IMR-90 (cell line): ENCODE data around the gene CHRNB1. TPM values are rescaled to one million over a fixed set of nuclear protein-coding genes. Genes with fewer than 3 reads are reported as not detected.

ENCODE experiments used
- ATAC-seq: fragments of 200-7000 bp; cut with Tn5 transposase; 2 replicates; pipeline ENCODE4 v1.9.1; 2020; ENCODE audit warnings: low read depth, mild to moderate bottlenecking, moderate library complexity
- BruUV-seq: library from RNA; stranded (reverse); fragments of 400-500 nt; replicated peaks from 2 replicates; lab custom pipeline; 2021; lab: Mats Ljungman, UMichigan
- CTCF ChIA-PET: fragments of 300-600 bp; formaldehyde crosslinking; extraction: SDS; loops from one replicate; lab custom pipeline; 2021; ENCODE audit warnings: antibody characterized with exemption; lab: Yijun Ruan, JAX
- POLR2A ChIA-PET: fragments of 300-600 bp; sonication (Branson Sonifier 250); formaldehyde crosslinking; loops from one replicate; lab custom pipeline; 2022; ENCODE audit warnings: antibody characterized with exemption; ENCODE audit not compliant: unreplicated experiment; lab: Charles Lee
- DNase-seq: peaks from one replicate; pipeline ENCODE4 v3.0.0; 2013
- H2AFZ ChIP-seq: replicated peaks from 2 replicates; pipeline ENCODE3; 2013; ENCODE audit warnings: low read length, mild to moderate bottlenecking; ENCODE audit not compliant: poor library complexity
- H2AK5ac ChIP-seq: 2 replicates; pipeline ENCODE4 v1.6.1; 2013; ENCODE audit warnings: low read depth, low read length, inconsistent platforms
- H2AK9ac ChIP-seq: replicated peaks from 2 replicates; pipeline ENCODE3; 2013; ENCODE audit warnings: mild to moderate bottlenecking, low read depth, low read length, moderate library complexity; ENCODE audit not compliant: poor library complexity
- H2BK120ac ChIP-seq: 2 replicates; pipeline ENCODE4 v1.6.1; 2013; ENCODE audit warnings: low read depth, low read length, inconsistent platforms
- H2BK15ac ChIP-seq: 3 replicates; pipeline ENCODE4 v1.6.1; 2013; ENCODE audit warnings: low read depth, low read length, inconsistent platforms
- H2BK20ac ChIP-seq: 2 replicates; pipeline ENCODE4 v1.6.1; 2013; ENCODE audit warnings: low read depth, mild to moderate bottlenecking, inconsistent platforms, low read length, moderate library complexity
- H2BK5ac ChIP-seq: 2 replicates; pipeline ENCODE4 v1.6.1; 2013; ENCODE audit warnings: mild to moderate bottlenecking, low read depth, low read length, inconsistent platforms; ENCODE audit not compliant: poor library complexity, severe bottlenecking
- H3K14ac ChIP-seq: replicated peaks from 2 replicates; pipeline ENCODE4 v1.6.1; 2013; ENCODE audit warnings: low read depth, low read length, inconsistent platforms
- H3K18ac ChIP-seq: 2 replicates; pipeline ENCODE4 v1.6.1; 2013; ENCODE audit warnings: low read depth, low read length, control low read depth
- H3K23ac ChIP-seq: 2 replicates; pipeline ENCODE4 v1.6.1; 2013; ENCODE audit warnings: low read depth, low read length, inconsistent platforms
- H3K27ac ChIP-seq: 2 replicates; pipeline ENCODE4 v1.5.1; 2013; ENCODE audit warnings: mild to moderate bottlenecking, control low read depth, low read length; ENCODE audit not compliant: insufficient read depth
- H3K27me3 ChIP-seq: 2 replicates; pipeline ENCODE4 v1.6.1; 2013; ENCODE audit warnings: low read length; ENCODE audit not compliant: control insufficient read depth, insufficient read depth
- H3K36me3 ChIP-seq: 2 replicates; pipeline ENCODE4 v1.6.1; 2013; ENCODE audit warnings: low read length, mixed read lengths; ENCODE audit not compliant: control insufficient read depth, insufficient read depth
- H3K4ac ChIP-seq: 2 replicates; pipeline ENCODE4 v1.6.1; 2013; ENCODE audit warnings: low read depth, low read length, inconsistent platforms
- H3K4me1 ChIP-seq: 2 replicates; pipeline ENCODE4 v1.6.1; 2013; ENCODE audit warnings: low read length, mixed read lengths; ENCODE audit not compliant: control insufficient read depth, insufficient read depth
- H3K4me2 ChIP-seq: 2 replicates; pipeline ENCODE4 v1.6.1; 2013; ENCODE audit warnings: low read depth, mild to moderate bottlenecking, control low read depth, low read length, moderate library complexity
- H3K4me3 ChIP-seq: 2 replicates; pipeline ENCODE4 v1.5.1; 2013; ENCODE audit warnings: low read depth, mild to moderate bottlenecking, control low read depth, low read length, moderate library complexity; ENCODE audit not compliant: insufficient read depth
- H3K56ac ChIP-seq: 2 replicates; pipeline ENCODE4 v1.6.1; 2013; ENCODE audit warnings: low read length, inconsistent platforms; ENCODE audit not compliant: insufficient read depth; ENCODE audit errors: extremely low read depth
- H3K79me1 ChIP-seq, 2 experiments: 2 replicates each; pipeline ENCODE4 v1.6.1; 2013; ENCODE audit warnings: low read length in 2 of 2, inconsistent platforms in 1 of 2, low read depth in 1 of 2
- H3K9ac ChIP-seq: 2 replicates; pipeline ENCODE4 v1.6.1; 2013; ENCODE audit warnings: low read depth, low read length, control low read depth
- H3K9me1 ChIP-seq: 2 replicates; pipeline ENCODE4 v1.6.1; 2013; ENCODE audit warnings: low read length, inconsistent platforms; ENCODE audit not compliant: insufficient read depth
- H3K9me3 ChIP-seq: 2 replicates; pipeline ENCODE4 v1.6.1; 2013; ENCODE audit warnings: low read length; ENCODE audit not compliant: control insufficient read depth, insufficient read depth
- H4K20me1 ChIP-seq: 2 replicates; pipeline ENCODE4 v1.6.1; 2013; ENCODE audit warnings: low read length, inconsistent platforms; ENCODE audit not compliant: insufficient read depth
- H4K5ac ChIP-seq: 2 replicates; pipeline ENCODE4 v1.6.1; 2013; ENCODE audit warnings: mild to moderate bottlenecking, low read depth, low read length, control low read depth
- H4K8ac ChIP-seq, 2 experiments: 2 replicates each; pipeline ENCODE4 v1.6.1; 2013; ENCODE audit warnings: low read depth in 2 of 2, low read length in 2 of 2, control low read depth in 1 of 2, inconsistent platforms in 1 of 2
- H4K91ac ChIP-seq: 2 replicates; pipeline ENCODE4 v1.6.1; 2013; ENCODE audit warnings: low read depth, low read length, inconsistent platforms; ENCODE audit not compliant: insufficient read depth
- CEBPB ChIP-seq: IDR thresholded peaks from 2 replicates; pipeline ENCODE4 v1.6.1; 2012; ENCODE audit warnings: low read depth, low read length, improper control_type of control experiment
- MAFK ChIP-seq: IDR thresholded peaks from 2 replicates; pipeline ENCODE4 v1.6.1; 2012; ENCODE audit warnings: low read depth, low read length, improper control_type of control experiment
- POLR2A ChIP-seq: IDR thresholded peaks from 2 replicates; pipeline ENCODE4 v1.6.1; 2012; ENCODE audit warnings: mild to moderate bottlenecking, low read depth, low read length
- RAD21 ChIP-seq: IDR thresholded peaks from 2 replicates; pipeline ENCODE4 v1.6.1; 2012; ENCODE audit warnings: low read length, improper control_type of control experiment
- RCOR1 ChIP-seq: IDR thresholded peaks from 2 replicates; pipeline ENCODE4 v1.6.1; 2012; ENCODE audit warnings: mild to moderate bottlenecking, low read length, improper control_type of control experiment; ENCODE audit not compliant: insufficient replicate concordance
- RFX5 ChIP-seq: IDR thresholded peaks from 2 replicates; pipeline ENCODE4 v1.8.0; 2012; ENCODE audit warnings: low read depth, mild to moderate bottlenecking, low read length, moderate library complexity
- SMC3 ChIP-seq: fragments of 150-350 bp; IDR thresholded peaks from 2 replicates; pipeline ENCODE4 v1.6.1; 2016; ENCODE audit warnings: low read depth, mild to moderate bottlenecking, antibody characterized with exemption, low read length, moderate library complexity
- WGBS, 2 experiments: methylation state at CpG; one replicate each; pipeline versions ENCODE4 v1.1.5 to v1.1.7; 2013; ENCODE audit warnings: missing lambda C conversion rate in 2 of 2; ENCODE audit not compliant: insufficient read length in 1 of 2; ENCODE audit errors: extremely low coverage in 2 of 2; 5-methylcytosine and 5-hydroxymethylcytosine counted together
- dilution Hi-C: fragments of 300-500 bp; cut with HindIII; formaldehyde crosslinking; loops from one replicate; pipeline ENCODE4 v1.14.3; 2018; ENCODE audit warnings: low sequenced_read_pairs; ENCODE audit not compliant: unreplicated experiment
- in situ Hi-C: fragments of 300-500 bp; cut with MboI; formaldehyde crosslinking; loops from 3 replicates; pipeline ENCODE4 v1.14.3; 2019; ENCODE audit warnings: low sequenced_read_pairs, inconsistent platforms, mixed read lengths
- intact Hi-C: fragments of 100-400 bp; cut with micrococcal nuclease; formaldehyde crosslinking; loops from 2 replicates; pipeline ENCODE4 v1.10.0; 2022
- polyA plus RNA-seq, 3 experiments: library from polyadenylated mRNA; depleted of rRNA; stranded (reverse); fragments of >200 nt; gene quantifications; 2 replicates each; pipeline ENCODE4 v1.2.3, GENCODE V29; 2012; ENCODE audit warnings: low replicate concordance in 1 of 3
- total RNA-seq: library from RNA; depleted of rRNA; stranded (reverse); fragments of >200 nt; gene quantifications from 2 replicates; pipeline ENCODE4 v1.2.3, GENCODE V29; 2012
- TF ChIP-seq, protein P1 (sequence below): conservative IDR thresholded peaks from 2 replicates; pipeline ENCODE4 v1.5.1; 2012; ENCODE audit warnings: mild to moderate bottlenecking, low read depth, low read length, improper control_type of control experiment
- TF ChIP-seq, protein P2 (sequence below): fragments of 150-350 bp; IDR thresholded peaks from 2 replicates; pipeline ENCODE4 v1.6.1; 2017; ENCODE audit warnings: mild to moderate bottlenecking, antibody characterized with exemption, low read length, low read depth

The CHRNB1 gene
- total and polyA plus RNA-seq, 2 of the 4 experiments (the other 2 are of a cell fraction), result 4.3 to 6.0 TPM

DNA sequence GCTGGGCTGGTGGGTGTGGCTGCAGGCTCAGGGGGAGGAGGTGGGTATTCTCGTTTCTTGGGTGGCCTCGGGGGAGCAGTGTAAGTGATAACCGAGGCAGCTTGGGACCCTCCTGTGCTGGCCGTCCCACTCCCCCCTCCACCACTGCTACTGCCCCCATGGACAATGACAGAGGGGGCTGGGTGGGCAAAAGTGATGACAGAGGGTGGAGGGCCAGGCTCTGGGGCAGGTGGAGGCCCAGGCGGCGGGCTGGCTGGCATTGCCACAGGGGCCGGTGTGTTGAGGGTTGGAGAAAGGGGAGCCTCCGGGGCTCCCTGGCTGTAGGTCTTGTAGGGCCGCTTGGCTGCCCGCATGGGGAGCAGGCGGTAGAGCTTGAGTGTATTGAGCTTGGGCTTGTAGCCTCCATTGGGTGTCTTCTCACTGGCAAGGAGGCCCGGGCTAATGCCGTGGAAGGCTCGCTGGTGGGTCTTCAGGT is 18.5 kb downstream of the CHRNB1 start (continued):
- TF ChIP-seq, protein P1, sequence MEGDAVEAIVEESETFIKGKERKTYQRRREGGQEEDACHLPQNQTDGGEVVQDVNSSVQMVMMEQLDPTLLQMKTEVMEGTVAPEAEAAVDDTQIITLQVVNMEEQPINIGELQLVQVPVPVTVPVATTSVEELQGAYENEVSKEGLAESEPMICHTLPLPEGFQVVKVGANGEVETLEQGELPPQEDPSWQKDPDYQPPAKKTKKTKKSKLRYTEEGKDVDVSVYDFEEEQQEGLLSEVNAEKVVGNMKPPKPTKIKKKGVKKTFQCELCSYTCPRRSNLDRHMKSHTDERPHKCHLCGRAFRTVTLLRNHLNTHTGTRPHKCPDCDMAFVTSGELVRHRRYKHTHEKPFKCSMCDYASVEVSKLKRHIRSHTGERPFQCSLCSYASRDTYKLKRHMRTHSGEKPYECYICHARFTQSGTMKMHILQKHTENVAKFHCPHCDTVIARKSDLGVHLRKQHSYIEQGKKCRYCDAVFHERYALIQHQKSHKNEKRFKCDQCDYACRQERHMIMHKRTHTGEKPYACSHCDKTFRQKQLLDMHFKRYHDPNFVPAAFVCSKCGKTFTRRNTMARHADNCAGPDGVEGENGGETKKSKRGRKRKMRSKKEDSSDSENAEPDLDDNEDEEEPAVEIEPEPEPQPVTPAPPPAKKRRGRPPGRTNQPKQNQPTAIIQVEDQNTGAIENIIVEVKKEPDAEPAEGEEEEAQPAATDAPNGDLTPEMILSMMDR, result no peak
- no peak for TF ChIP-seq RCOR1

DNA sequence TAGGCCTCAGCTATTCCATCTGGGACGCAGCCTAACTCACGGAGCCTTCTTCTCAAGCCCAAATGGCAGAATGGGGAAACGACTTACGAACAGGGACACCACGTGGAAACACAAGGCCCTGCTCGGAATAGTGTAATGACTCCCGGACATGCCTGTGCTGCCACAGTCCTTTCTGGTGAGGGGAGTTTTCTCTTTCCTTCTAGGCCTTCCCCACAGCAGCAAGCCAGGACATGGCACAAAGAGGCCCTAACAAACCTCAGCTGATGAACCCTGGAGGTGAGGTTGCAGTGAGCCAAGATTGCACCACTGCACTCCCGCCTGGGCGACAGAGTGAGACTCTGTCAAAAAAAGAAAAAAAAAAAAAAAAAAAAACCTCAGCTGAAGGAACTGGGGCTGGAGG is 19.2 kb downstream of the CHRNB1 start:
- H2BK5ac ChIP-seq, result no peak overlapping the region
- TF ChIP-seq SMC3, result no peak
- no peak for TF ChIP-seq POLR2A
- TF ChIP-seq, protein P1, result no peak
- no peak for TF ChIP-seq CEBPB
- TF ChIP-seq, protein P2, sequence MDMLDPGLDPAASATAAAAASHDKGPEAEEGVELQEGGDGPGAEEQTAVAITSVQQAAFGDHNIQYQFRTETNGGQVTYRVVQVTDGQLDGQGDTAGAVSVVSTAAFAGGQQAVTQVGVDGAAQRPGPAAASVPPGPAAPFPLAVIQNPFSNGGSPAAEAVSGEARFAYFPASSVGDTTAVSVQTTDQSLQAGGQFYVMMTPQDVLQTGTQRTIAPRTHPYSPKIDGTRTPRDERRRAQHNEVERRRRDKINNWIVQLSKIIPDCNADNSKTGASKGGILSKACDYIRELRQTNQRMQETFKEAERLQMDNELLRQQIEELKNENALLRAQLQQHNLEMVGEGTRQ, result no peak
- no peak for TF ChIP-seq MAFK
- TF ChIP-seq RFX5, result no peak
- TF ChIP-seq RAD21, result no peak
- no peak overlapping the region for H3K14ac ChIP-seq
- no peak overlapping the region for H2BK15ac ChIP-seq
- H3K56ac ChIP-seq, result no peak overlapping the region
- no peaks in the 10 kb centered on the region for H3K9me3 ChIP-seq
- no peak overlapping the region for H3K18ac ChIP-seq
- DNase-seq, result no peak
- BruUV-seq, result no TSS peak
- ATAC-seq, result no peak
- peaks cover 48% of the 10 kb centered on the region for H3K36me3 ChIP-seq
- H3K27ac ChIP-seq, result no peak overlapping the region
- H3K4ac ChIP-seq, result no peak overlapping the region
- H2BK20ac ChIP-seq, result no peak overlapping the region
- H3K9me1 ChIP-seq, result peaks cover 15% of the 10 kb centered on the region
- no peak overlapping the region for H4K8ac ChIP-seq
- peaks cover 46% of the 10 kb centered on the region for H4K20me1 ChIP-seq
- no peak overlapping the region for H2BK120ac ChIP-seq
- H4K5ac ChIP-seq, result no peak overlapping the region
- no peak overlapping the region for H4K91ac ChIP-seq
- no peaks in the 10 kb centered on the region for H3K27me3 ChIP-seq
- intact Hi-C loops (no loop called here), in situ Hi-C loops (no loop called here), dilution Hi-C loops (no loop called here)
- no peak overlapping the region for H2AK5ac ChIP-seq
- 80% methylated on average over 2 of the region's 9 CpGs; no CpG with 5 or more reads in 1 of the 2 experiments for WGBS, 2 experiments
- CTCF ChIA-PET, result no interaction called here
- no peak overlapping the region for H2AFZ ChIP-seq
- POLR2A ChIA-PET, result no interaction called here
- H3K23ac ChIP-seq, result no peak overlapping the region
- no peak overlapping the region for H2AK9ac ChIP-seq
- no peak overlapping the region for H3K9ac ChIP-seq
- no peak overlapping the region for H3K4me3 ChIP-seq
- no peak overlapping the region for H3K4me2 ChIP-seq
- peaks cover 9% of the 10 kb centered on the region; the same call in 1 of the 2 replicates for H3K4me1 ChIP-seq
- peaks cover 16 to 68% of the 10 kb centered on the region in 2 experiments; a peak in 3 of 4 replicates for H3K79me1 ChIP-seq
